Stimulated activated memory B cell treated with anti-CD40 and anti-IgM and Interleukin-4, amounts not matched to agents 10 μg/mL and 1 μg/mL and 100 μg/mL, for 72 hours (primary cell): ENCODE measurements around the gene SCN11A.
"Not testable (repeated sequence)": the region's sequence is repeated elsewhere in the genome, so short reads cannot be mapped to it uniquely, and the experiment has no call there.

ENCODE experiments used
- ATAC-seq: fragments of 150-1000 bp; cut with Tn5 transposase; 2 replicates; pipeline ENCODE4 v1.10.0; 2021
- H3K27ac Mint-ChIP-seq: one replicate; pipeline ENCODE4 v1.8.0; 2022; ENCODE audit warnings: mild to moderate bottlenecking, mixed read lengths
- H3K27me3 Mint-ChIP-seq: one replicate; pipeline ENCODE4 v1.8.0; 2022; ENCODE audit warnings: mixed read lengths
- H3K36me3 Mint-ChIP-seq: one replicate; pipeline ENCODE4 v1.8.0; 2022; ENCODE audit warnings: mixed read lengths
- H3K4me1 Mint-ChIP-seq: one replicate; pipeline ENCODE4 v1.8.0; 2022; ENCODE audit warnings: mixed read lengths
- H3K4me3 Mint-ChIP-seq: one replicate; pipeline ENCODE4 v1.8.0; 2022; ENCODE audit warnings: mild to moderate bottlenecking, moderate library complexity, mixed read lengths
- H3K9me3 Mint-ChIP-seq: one replicate; pipeline ENCODE4 v1.8.0; 2022; ENCODE audit warnings: mixed read lengths

SCN11A gene

DNA sequence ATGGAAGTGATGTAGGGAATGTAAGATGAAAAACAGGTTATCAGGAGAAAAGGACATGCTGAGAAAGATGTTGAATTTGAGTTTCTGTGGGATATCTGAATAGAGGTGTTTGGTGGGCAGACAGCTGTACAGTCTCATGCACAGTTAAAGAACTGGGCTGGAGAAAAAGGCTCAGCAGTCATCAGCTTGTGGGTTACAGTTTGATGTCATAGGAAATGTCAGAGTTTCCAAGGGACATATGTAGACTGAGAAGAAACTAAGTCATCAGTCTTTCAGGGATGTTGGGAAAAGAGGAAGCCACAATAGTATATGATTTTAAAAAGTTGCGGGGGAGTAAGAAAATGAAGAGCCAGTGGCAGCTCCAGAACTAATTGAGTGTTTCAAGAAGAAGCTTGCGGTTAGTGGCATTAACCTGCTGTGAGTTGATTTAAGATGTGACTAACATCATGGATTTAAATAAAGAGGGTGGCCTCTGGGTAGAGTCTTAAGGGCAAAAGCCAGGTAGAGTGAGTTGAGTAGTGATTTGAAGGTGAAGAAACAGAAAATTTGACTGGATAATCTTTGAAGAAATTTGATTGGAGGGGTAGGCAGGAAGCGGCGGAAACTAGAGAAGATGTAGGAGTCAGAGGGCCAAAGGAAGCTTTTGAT, 31.0 kb upstream of the SCN11A start:
- Mint-ChIP-seq H3K9me3 (no peaks in the 10 kb centered on the region), H3K27ac (no peak overlapping the region), H3K4me3 (no peak overlapping the region), H3K4me1 (peaks cover 28% of the 10 kb centered on the region), H3K27me3 (no peaks in the 10 kb centered on the region), H3K36me3 (peaks cover 43% of the 10 kb centered on the region)
- no peak for ATAC-seq

- H3K4me1 Mint-ChIP-seq = peaks cover 17% of the 10 kb centered on the region
- H3K36me3 Mint-ChIP-seq = peaks cover 45% of the 10 kb centered on the region
- ATAC-seq = no peak
- no peak overlapping the region for H3K4me3 Mint-ChIP-seq
- no peaks in the 10 kb centered on the region for H3K27me3 Mint-ChIP-seq
- H3K27ac Mint-ChIP-seq = no peak overlapping the region
- H3K9me3 Mint-ChIP-seq = no peaks in the 10 kb centered on the region
Observed at GRCh38 chr3:39080026-39080425, 28.3 kb upstream of the SCN11A start.

- Mint-ChIP-seq H3K4me1 (peaks cover 17% of the 10 kb centered on the region), H3K4me3 (no peak overlapping the region), H3K9me3 (no peaks in the 10 kb centered on the region), H3K36me3 (peaks cover 50% of the 10 kb centered on the region), H3K27me3 (no peaks in the 10 kb centered on the region), H3K27ac (no peak overlapping the region)
- ATAC-seq = no peak
Observed at GRCh38 chr3:39079530-39079929, 27.8 kb upstream of the SCN11A start.

- H3K9me3 Mint-ChIP-seq = no peaks in the 10 kb centered on the region
- peaks cover 5% of the 10 kb centered on the region for H3K4me1 Mint-ChIP-seq
- H3K27ac Mint-ChIP-seq = peak overlapping the region; percentile 50
- peaks cover 59% of the 10 kb centered on the region for H3K36me3 Mint-ChIP-seq
- no peak overlapping the region for H3K4me3 Mint-ChIP-seq
- H3K27me3 Mint-ChIP-seq = no peaks in the 10 kb centered on the region
- ATAC-seq = no peak
Observed at GRCh38 chr3:39075910-39076309, 24.2 kb upstream of the SCN11A start.

- Mint-ChIP-seq H3K9me3 (no peaks in the 10 kb centered on the region), H3K4me3 (no peak overlapping the region), H3K4me1 (peaks cover 10% of the 10 kb centered on the region), H3K36me3 (peaks cover 54% of the 10 kb centered on the region), H3K27me3 (no peaks in the 10 kb centered on the region), H3K27ac (no peak overlapping the region)
- no peak for ATAC-seq
Observed at GRCh38 chr3:39068556-39068955, 16.8 kb upstream of the SCN11A start.

DNA sequence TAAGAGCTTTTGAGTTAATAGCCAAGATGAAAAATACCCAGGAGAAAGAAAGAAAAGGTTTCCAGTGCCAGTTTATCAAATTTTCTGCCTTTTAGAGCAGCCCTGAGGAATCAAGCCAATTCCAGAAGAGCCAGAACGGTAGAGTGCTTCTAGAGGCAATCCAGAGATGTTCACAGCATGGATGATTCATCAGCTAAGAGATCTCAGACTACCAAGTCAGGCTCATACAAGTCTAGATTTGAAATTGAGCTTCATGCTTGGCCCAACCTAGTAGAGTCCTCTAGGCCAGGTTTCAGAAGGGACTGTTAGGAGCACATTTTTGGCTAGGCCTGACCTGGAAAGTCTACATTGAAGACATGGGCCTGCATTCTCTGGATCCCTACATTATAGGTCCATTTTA, 15.5 kb upstream of the SCN11A start:
- Mint-ChIP-seq H3K4me3 (no peak overlapping the region), H3K27ac (no peak overlapping the region), H3K9me3 (no peaks in the 10 kb centered on the region), H3K36me3 (peaks cover 41% of the 10 kb centered on the region), H3K4me1 (peaks cover 15% of the 10 kb centered on the region), H3K27me3 (no peaks in the 10 kb centered on the region)
- no peak for ATAC-seq

- Mint-ChIP-seq H3K4me1 (peaks cover 24% of the 10 kb centered on the region), H3K36me3 (peaks cover 29% of the 10 kb centered on the region), H3K9me3 (no peaks in the 10 kb centered on the region), H3K27me3 (no peaks in the 10 kb centered on the region), H3K27ac (peak overlapping the region; percentile 55), H3K4me3 (no peak overlapping the region)
- peak; percentile 96 for ATAC-seq
Observed at GRCh38 chr3:39065197-39065596, 13.5 kb upstream of the SCN11A start.

DNA sequence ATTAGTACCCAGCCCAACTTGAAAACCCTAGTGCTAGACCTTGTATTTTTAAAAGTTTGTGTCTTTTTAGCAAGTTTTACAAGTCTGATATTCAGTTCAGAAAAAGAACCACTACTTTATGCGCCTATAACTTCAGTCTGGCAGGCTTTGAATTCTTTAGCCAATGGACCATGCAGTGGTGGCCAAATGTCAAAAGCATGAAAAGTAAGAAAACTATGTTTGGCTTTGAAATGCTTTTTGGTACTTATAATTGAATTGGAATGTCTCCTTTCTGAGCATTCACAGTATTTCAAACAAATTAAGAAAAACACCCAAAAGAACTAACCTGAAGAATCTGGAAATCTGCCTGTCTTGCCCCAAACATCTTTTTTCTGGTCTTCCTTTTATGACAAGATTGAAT, 12.9 kb upstream of the SCN11A start:
- Mint-ChIP-seq H3K9me3 (no peaks in the 10 kb centered on the region), H3K4me1 (peaks cover 24% of the 10 kb centered on the region), H3K27ac (peak overlapping the region; percentile 55), H3K27me3 (no peaks in the 10 kb centered on the region), H3K4me3 (no peak overlapping the region), H3K36me3 (peaks cover 27% of the 10 kb centered on the region)
- ATAC-seq = no peak

DNA sequence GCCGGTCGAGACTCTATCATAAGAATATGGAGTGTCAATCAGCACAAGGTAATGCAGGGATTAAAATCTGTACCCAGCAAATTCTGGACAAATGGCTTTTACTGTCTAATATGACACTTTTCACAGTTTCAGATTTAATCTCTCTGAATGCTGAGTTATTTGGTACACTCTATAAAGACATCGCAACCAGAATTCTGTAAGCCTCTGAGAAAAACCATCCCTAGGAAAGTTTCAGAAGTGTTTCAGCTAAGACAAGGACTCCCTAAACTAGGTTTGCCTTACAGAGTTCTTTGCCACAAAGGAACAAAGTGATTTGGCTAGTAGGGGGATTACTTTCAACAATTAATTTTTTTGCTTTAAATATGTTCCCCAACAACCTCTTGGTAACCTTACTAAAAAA, 11.4 kb upstream of the SCN11A start:
- Mint-ChIP-seq H3K9me3 (no peaks in the 10 kb centered on the region), H3K4me1 (peaks cover 34% of the 10 kb centered on the region), H3K27ac (peak overlapping the region; percentile 60), H3K4me3 (no peak overlapping the region), H3K36me3 (peaks cover 31% of the 10 kb centered on the region), H3K27me3 (no peaks in the 10 kb centered on the region)
- ATAC-seq = no peak

- H3K4me3 Mint-ChIP-seq = no peak overlapping the region
- H3K9me3 Mint-ChIP-seq = no peaks in the 10 kb centered on the region
- H3K27ac Mint-ChIP-seq = peak overlapping the region; percentile 60
- no peaks in the 10 kb centered on the region for H3K27me3 Mint-ChIP-seq
- peaks cover 38% of the 10 kb centered on the region for H3K4me1 Mint-ChIP-seq
- no peak for ATAC-seq
- H3K36me3 Mint-ChIP-seq = peaks cover 25% of the 10 kb centered on the region
Observed at GRCh38 chr3:39062180-39062579, 10.4 kb upstream of the SCN11A start.

- Mint-ChIP-seq H3K36me3 (peaks cover 18% of the 10 kb centered on the region), H3K4me1 (peaks cover 48% of the 10 kb centered on the region)
- not testable (repeated sequence) for H3K4me3 Mint-ChIP-seq, H3K27ac Mint-ChIP-seq, ATAC-seq, H3K9me3 Mint-ChIP-seq, H3K27me3 Mint-ChIP-seq
Observed at GRCh38 chr3:39061228-39061627, 9.5 kb upstream of the SCN11A start.

- no peaks in the 10 kb centered on the region for H3K27me3 Mint-ChIP-seq
- ATAC-seq = no peak
- peak overlapping the region; percentile 63 for H3K27ac Mint-ChIP-seq
- H3K4me3 Mint-ChIP-seq = peak overlapping the region; percentile 45
- H3K36me3 Mint-ChIP-seq = peaks cover 6% of the 10 kb centered on the region
- H3K4me1 Mint-ChIP-seq = peaks cover 50% of the 10 kb centered on the region
- no peaks in the 10 kb centered on the region for H3K9me3 Mint-ChIP-seq
Observed at GRCh38 chr3:39056151-39056550, 4.4 kb upstream of the SCN11A start.

GRCh38 chr3:39053696-39054095, 2.0 kb upstream of the SCN11A start:
- Mint-ChIP-seq H3K4me1 (peaks cover 51% of the 10 kb centered on the region), H3K27ac (no peak overlapping the region), H3K4me3 (no peak overlapping the region), H3K9me3 (no peaks in the 10 kb centered on the region), H3K27me3 (no peaks in the 10 kb centered on the region), H3K36me3 (peaks cover 6% of the 10 kb centered on the region)
- no peak for ATAC-seq

GRCh38 chr3:39052583-39052982, 839 bp upstream of the SCN11A start:
- Mint-ChIP-seq H3K4me3 (peak overlapping the region; percentile 95), H3K27ac (peak overlapping the region; percentile 98), H3K36me3 (no peaks in the 10 kb centered on the region), H3K9me3 (no peaks in the 10 kb centered on the region), H3K4me1 (peaks cover 46% of the 10 kb centered on the region), H3K27me3 (no peaks in the 10 kb centered on the region)
- ATAC-seq = no peak

DNA sequence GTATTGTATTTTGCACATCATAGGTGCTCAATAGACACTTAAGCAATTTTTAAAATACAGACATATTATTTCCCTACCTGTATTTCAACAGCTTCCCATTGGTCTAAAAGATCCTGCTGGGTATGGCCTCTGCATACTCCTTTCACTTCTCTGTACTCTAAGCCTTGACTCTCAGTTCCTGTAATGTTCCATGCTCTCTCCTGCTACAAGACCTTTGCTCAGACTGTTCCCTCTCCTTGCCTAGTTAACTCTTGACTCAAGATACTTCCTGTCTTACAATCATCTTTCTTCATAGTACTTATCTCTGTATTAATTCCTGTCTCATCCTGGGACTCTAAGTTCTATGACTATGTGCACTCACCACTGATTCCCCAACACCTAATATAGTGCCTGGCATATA, 1.7 kb downstream of the SCN11A start:
- H3K36me3 Mint-ChIP-seq = no peaks in the 10 kb centered on the region
- no peak overlapping the region for H3K27ac Mint-ChIP-seq
- peak; percentile 50 for ATAC-seq
- H3K9me3 Mint-ChIP-seq = no peaks in the 10 kb centered on the region
- H3K4me3 Mint-ChIP-seq = no peak overlapping the region
- peaks cover 29% of the 10 kb centered on the region for H3K4me1 Mint-ChIP-seq
- H3K27me3 Mint-ChIP-seq = no peaks in the 10 kb centered on the region

- no peak for ATAC-seq
- Mint-ChIP-seq H3K4me3 (no peak overlapping the region), H3K4me1 (no peaks in the 10 kb centered on the region), H3K36me3 (peaks cover 14% of the 10 kb centered on the region), H3K27ac (no peak overlapping the region), H3K27me3 (peaks cover 10% of the 10 kb centered on the region), H3K9me3 (peaks cover 9% of the 10 kb centered on the region)
Observed at GRCh38 chr3:39038165-39038564, 13.6 kb downstream of the SCN11A start.

GRCh38 chr3:39029556-39029955, 22.2 kb downstream of the SCN11A start:
- no peaks in the 10 kb centered on the region for H3K4me1 Mint-ChIP-seq
- H3K27ac Mint-ChIP-seq = no peak overlapping the region
- H3K9me3 Mint-ChIP-seq = no peaks in the 10 kb centered on the region
- peaks cover 8% of the 10 kb centered on the region for H3K36me3 Mint-ChIP-seq
- peaks cover 11% of the 10 kb centered on the region for H3K27me3 Mint-ChIP-seq
- H3K4me3 Mint-ChIP-seq = no peak overlapping the region
- no peak for ATAC-seq
